DND-41 (cell line): ENCODE results near the gene KIAA1755.

Source experiments
- ATAC-seq: fragments of 200-7000 bp; cut with Tn5 transposase; 3 replicates; pipeline ENCODE4 v1.9.1; 2021; ENCODE audit warnings: low read depth; ENCODE audit not compliant: insufficient read depth
- DNase-seq: peaks from one replicate; pipeline ENCODE4 v3.0.0-alpha.2; 2020
- H2AFZ ChIP-seq: 2 replicates; pipeline ENCODE4 v1.6.0; 2012; ENCODE audit warnings: low read depth, low read length
- H3K27ac ChIP-seq: 2 replicates; pipeline ENCODE4 v1.5.1; 2012; ENCODE audit warnings: low read length, inconsistent platforms
- H3K27me3 ChIP-seq: fragments of 200-600 bp; sonication (generic); 2 replicates; pipeline ENCODE4 v1.6.0; 2012; ENCODE audit warnings: low read length, mild to moderate bottlenecking, inconsistent platforms; ENCODE audit not compliant: insufficient read depth, poor library complexity
- H3K36me3 ChIP-seq: 2 replicates; pipeline ENCODE4 v1.5.1; 2012; ENCODE audit warnings: low read length, inconsistent platforms; ENCODE audit not compliant: insufficient read depth
- H3K4me1 ChIP-seq: 2 replicates; pipeline ENCODE4 v1.5.1; 2012; ENCODE audit warnings: mild to moderate bottlenecking, low read length; ENCODE audit not compliant: insufficient read depth
- H3K4me2 ChIP-seq: 2 replicates; pipeline ENCODE4 v1.6.0; 2012; ENCODE audit warnings: mild to moderate bottlenecking, moderate library complexity, low read length, inconsistent platforms; ENCODE audit not compliant: insufficient read depth
- H3K4me3 ChIP-seq, 2 experiments: fragments of 200-600 bp in 1 of 2; shearing (Covaris generic) in 1 of 2; 2 replicates each; pipeline ENCODE4 v1.5.1; 2012 to 2016; ENCODE audit warnings: inconsistent platforms in 2 of 2, low read length in 2 of 2, mild to moderate bottlenecking in 2 of 2, low read depth in 1 of 2, moderate library complexity in 1 of 2
- H3K79me2 ChIP-seq: 2 replicates; pipeline ENCODE4 v1.6.0; 2012; ENCODE audit warnings: low read length, inconsistent platforms; ENCODE audit not compliant: insufficient read depth
- H3K9ac ChIP-seq: 2 replicates; pipeline ENCODE4 v1.6.0; 2012; ENCODE audit warnings: low read depth, mild to moderate bottlenecking, inconsistent platforms, low read length, moderate library complexity
- H3K9me3 ChIP-seq: 2 replicates; pipeline ENCODE4 v1.5.1; 2012; ENCODE audit warnings: low read length, moderate library complexity, mild to moderate bottlenecking, inconsistent platforms; ENCODE audit not compliant: insufficient read depth, severe bottlenecking
- H4K20me1 ChIP-seq: 2 replicates; pipeline ENCODE4 v1.6.0; 2012; ENCODE audit warnings: low read length; ENCODE audit not compliant: insufficient read depth
- CTCF ChIP-seq: IDR thresholded peaks from 2 replicates; pipeline ENCODE4 v1.5.1; 2012; ENCODE audit warnings: borderline replicate concordance, low read length, moderate library complexity, mild to moderate bottlenecking; ENCODE audit not compliant: poor library complexity, severe bottlenecking; ENCODE audit errors: extremely low read depth
- EZH2 ChIP-seq: IDR thresholded peaks from 3 replicates; pipeline ENCODE4 v1.6.1; 2012; ENCODE audit warnings: borderline replicate concordance, low read depth, mild to moderate bottlenecking, moderate library complexity, low read length, inconsistent platforms; ENCODE audit not compliant: severe bottlenecking

KIAA1755 gene

DNA sequence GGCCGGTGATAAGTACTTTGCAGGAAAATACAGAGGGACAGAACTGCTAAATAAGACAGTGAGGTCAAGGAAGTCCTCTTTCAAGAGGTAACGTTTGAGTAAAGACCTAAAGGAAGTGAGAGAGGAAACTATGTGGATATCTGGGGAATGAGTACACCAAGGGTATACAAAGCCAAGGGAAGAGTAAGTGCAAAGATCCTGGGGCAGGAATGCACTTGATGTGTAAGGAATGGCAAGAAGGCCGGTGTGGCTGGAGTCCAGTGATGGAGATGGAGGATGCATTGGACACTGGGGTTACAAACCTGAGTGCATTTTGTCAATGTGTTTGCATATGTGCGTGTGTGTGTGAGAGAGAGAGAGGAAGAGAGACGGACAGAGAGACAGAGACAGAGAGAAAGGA lies 63.3 kb downstream of the KIAA1755 start:
- Histone ChIP-seq H3K27ac (no peak overlapping the region), H3K27me3 (no peaks in the 10 kb centered on the region), H3K9ac (no peak overlapping the region), H3K79me2 (no peaks in the 10 kb centered on the region), H3K4me3 (no peak overlapping the region), H3K36me3 (no peaks in the 10 kb centered on the region), H3K4me1 (no peaks in the 10 kb centered on the region), H3K9me3 (no peaks in the 10 kb centered on the region), H3K4me2 (no peak overlapping the region), H4K20me1 (0 out of 2 replicates have a peak, but pooled peaks cover 4% of the 10 kb centered on the region), H2AFZ (no peak overlapping the region)
- DNase-seq (no peak), ATAC-seq (no peak)
- TF ChIP-seq EZH2 (no peak), CTCF (no peak)

DNA sequence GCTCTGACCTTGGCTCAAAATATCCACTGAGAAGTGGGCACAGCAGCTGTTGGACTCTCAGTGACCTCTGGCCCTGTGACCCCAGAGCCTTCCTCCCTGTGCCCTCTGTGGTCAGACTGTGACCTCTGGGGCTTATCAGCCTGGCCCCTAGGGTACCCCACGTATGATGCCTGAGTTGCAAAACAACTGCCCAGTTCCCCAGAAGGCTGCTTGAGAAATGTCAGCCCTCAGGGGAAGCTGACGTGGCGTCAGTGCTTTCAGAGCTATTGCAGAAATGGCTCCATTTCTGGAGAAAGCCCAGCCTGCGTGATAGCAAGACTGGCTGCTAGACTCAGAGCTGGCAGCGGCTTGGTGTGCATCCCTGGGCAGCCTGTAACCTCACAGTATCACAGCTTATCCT lies 63.9 kb downstream of the KIAA1755 start:
- no peaks in the 10 kb centered on the region for H3K79me2 ChIP-seq
- no peak overlapping the region for H3K9ac ChIP-seq
- H3K4me1 ChIP-seq = no peaks in the 10 kb centered on the region
- H3K27ac ChIP-seq = no peak overlapping the region
- no peak for TF ChIP-seq EZH2
- no peak for TF ChIP-seq CTCF
- no peak overlapping the region for H3K4me3 ChIP-seq
- no peaks in the 10 kb centered on the region for H3K36me3 ChIP-seq
- H4K20me1 ChIP-seq = 0 out of 2 replicates have a peak, but pooled peaks cover 4% of the 10 kb centered on the region
- H3K4me2 ChIP-seq = no peak overlapping the region
- ATAC-seq = no peak
- no peaks in the 10 kb centered on the region for H3K9me3 ChIP-seq
- no peak overlapping the region for H2AFZ ChIP-seq
- no peak for DNase-seq
- H3K27me3 ChIP-seq = peaks cover 3% of the 10 kb centered on the region

DNA sequence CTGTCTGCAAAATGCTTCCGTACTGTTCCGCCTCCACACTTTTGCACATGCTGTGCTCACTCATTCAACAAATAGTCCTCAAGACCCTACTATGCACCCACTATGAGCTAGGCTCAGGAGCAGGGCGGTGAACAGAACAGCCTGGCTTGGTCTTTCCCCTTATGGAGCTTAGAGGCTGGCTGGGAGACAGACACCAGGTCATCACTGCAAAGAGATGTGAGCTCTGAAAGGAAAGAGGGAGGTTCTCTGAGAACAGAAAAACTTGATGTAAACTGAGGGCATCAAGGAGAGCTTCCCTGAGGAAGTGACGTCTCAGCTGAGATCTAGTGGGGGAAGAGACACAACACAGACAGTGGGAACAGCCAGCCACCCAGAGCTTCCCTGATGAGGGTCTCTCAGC lies 64.5 kb downstream of the KIAA1755 start:
- H3K4me1 ChIP-seq = no peaks in the 10 kb centered on the region
- H3K4me3 ChIP-seq = no peak overlapping the region
- TF ChIP-seq EZH2 = no peak
- TF ChIP-seq CTCF = no peak
- H3K9me3 ChIP-seq = no peaks in the 10 kb centered on the region
- H3K4me2 ChIP-seq = no peak overlapping the region
- ATAC-seq (no peak), DNase-seq (no peak)
- H3K79me2 ChIP-seq = no peaks in the 10 kb centered on the region
- no peaks in the 10 kb centered on the region for H3K36me3 ChIP-seq
- H3K9ac ChIP-seq = no peak overlapping the region
- H4K20me1 ChIP-seq = 0 out of 2 replicates have a peak, but pooled peaks cover 4% of the 10 kb centered on the region
- H3K27me3 ChIP-seq = peaks cover 7% of the 10 kb centered on the region
- H3K27ac ChIP-seq = no peak overlapping the region
- H2AFZ ChIP-seq = no peak overlapping the region

DNA sequence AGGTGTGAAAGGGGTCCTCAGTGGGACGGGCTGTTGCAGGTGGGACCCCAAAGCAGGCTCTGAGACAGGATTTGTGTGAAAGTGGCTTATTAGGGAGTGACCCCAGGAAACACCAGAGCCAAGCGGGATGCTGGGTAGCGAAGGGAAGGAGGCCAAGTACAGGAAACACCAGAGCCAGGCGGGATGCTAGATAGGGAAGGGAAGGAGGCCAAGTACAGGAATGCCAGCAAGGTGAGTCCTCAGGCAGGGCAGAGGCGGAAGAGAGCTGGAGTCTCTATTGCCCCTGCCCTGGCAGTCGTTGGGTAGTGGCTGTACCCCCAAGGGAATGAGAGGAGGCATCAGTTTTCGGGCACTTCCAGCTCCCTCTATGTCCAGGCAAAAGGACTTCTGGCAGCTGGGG lies 65.0 kb downstream of the KIAA1755 start:
- no peak for ATAC-seq
- no peaks in the 10 kb centered on the region for H3K4me1 ChIP-seq
- no peak overlapping the region for H2AFZ ChIP-seq
- H3K9ac ChIP-seq = no peak overlapping the region
- no peak for DNase-seq
- H3K4me2 ChIP-seq = no peak overlapping the region
- H3K79me2 ChIP-seq = no peaks in the 10 kb centered on the region
- H3K27ac ChIP-seq = no peak overlapping the region
- H3K36me3 ChIP-seq = no peaks in the 10 kb centered on the region
- H3K27me3 ChIP-seq = peaks cover 7% of the 10 kb centered on the region
- TF ChIP-seq EZH2 (no peak), CTCF (no peak)
- 0 out of 2 replicates have a peak, but pooled peaks cover 4% of the 10 kb centered on the region for H4K20me1 ChIP-seq
- no peak overlapping the region for H3K4me3 ChIP-seq
- no peaks in the 10 kb centered on the region for H3K9me3 ChIP-seq
